RWPE1 (cell line): ENCODE data around the gene RBM47.

Experiments
- CTCF ChIA-PET: fragments of 350-600 bp; sonication (Branson Sonifier 250); formaldehyde crosslinking; extraction: SDS; loops from one replicate; lab custom pipeline; 2021; lab: Yijun Ruan, JAX
- POLR2A ChIA-PET: fragments of 400-600 bp; formaldehyde crosslinking; extraction: SDS; loops from one replicate; lab custom pipeline; 2020; ENCODE audit warnings: antibody characterized with exemption; ENCODE audit not compliant: low non-redundant PET; lab: Yijun Ruan, JAX
- DNase-seq: peaks from one replicate; pipeline ENCODE4 v3.0.0; 2012; ENCODE audit warnings: low spot score
- H3K27ac ChIP-seq: fragments of 450-650 bp; 2 replicates; pipeline ENCODE4 v1.5.1; 2017
- TF ChIP-seq, protein P1 (sequence below): fragments of 450-650 bp; conservative IDR thresholded peaks from 2 replicates; pipeline ENCODE4 v1.5.1; 2017; ENCODE audit warnings: low read depth, mild to moderate bottlenecking

RBM47 gene

DNA sequence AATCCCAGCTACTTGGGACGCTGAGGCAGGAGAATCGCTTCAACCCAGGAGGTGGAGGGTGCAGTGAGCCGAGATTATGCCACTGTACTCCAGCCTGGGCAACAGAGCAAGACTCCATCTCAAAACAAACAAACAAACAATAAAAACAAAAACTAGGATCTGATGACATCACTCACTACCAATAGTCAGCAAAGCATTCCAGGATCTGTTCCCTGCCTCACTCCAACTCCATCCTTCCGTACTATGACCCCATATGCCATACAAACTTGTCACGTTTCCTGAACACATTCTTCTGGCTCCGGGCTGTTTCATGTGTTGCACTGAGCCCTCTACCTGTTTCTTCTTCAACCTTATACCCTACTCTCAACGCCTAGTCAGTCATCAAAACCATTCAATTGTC is 47.3 kb downstream of the RBM47 start:
- TF ChIP-seq, protein P1, sequence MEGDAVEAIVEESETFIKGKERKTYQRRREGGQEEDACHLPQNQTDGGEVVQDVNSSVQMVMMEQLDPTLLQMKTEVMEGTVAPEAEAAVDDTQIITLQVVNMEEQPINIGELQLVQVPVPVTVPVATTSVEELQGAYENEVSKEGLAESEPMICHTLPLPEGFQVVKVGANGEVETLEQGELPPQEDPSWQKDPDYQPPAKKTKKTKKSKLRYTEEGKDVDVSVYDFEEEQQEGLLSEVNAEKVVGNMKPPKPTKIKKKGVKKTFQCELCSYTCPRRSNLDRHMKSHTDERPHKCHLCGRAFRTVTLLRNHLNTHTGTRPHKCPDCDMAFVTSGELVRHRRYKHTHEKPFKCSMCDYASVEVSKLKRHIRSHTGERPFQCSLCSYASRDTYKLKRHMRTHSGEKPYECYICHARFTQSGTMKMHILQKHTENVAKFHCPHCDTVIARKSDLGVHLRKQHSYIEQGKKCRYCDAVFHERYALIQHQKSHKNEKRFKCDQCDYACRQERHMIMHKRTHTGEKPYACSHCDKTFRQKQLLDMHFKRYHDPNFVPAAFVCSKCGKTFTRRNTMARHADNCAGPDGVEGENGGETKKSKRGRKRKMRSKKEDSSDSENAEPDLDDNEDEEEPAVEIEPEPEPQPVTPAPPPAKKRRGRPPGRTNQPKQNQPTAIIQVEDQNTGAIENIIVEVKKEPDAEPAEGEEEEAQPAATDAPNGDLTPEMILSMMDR, result no peak
- POLR2A ChIA-PET, result no interaction called here
- no peak for DNase-seq
- CTCF ChIA-PET, result no interaction called here
- H3K27ac ChIP-seq, result no peak overlapping the region

DNA sequence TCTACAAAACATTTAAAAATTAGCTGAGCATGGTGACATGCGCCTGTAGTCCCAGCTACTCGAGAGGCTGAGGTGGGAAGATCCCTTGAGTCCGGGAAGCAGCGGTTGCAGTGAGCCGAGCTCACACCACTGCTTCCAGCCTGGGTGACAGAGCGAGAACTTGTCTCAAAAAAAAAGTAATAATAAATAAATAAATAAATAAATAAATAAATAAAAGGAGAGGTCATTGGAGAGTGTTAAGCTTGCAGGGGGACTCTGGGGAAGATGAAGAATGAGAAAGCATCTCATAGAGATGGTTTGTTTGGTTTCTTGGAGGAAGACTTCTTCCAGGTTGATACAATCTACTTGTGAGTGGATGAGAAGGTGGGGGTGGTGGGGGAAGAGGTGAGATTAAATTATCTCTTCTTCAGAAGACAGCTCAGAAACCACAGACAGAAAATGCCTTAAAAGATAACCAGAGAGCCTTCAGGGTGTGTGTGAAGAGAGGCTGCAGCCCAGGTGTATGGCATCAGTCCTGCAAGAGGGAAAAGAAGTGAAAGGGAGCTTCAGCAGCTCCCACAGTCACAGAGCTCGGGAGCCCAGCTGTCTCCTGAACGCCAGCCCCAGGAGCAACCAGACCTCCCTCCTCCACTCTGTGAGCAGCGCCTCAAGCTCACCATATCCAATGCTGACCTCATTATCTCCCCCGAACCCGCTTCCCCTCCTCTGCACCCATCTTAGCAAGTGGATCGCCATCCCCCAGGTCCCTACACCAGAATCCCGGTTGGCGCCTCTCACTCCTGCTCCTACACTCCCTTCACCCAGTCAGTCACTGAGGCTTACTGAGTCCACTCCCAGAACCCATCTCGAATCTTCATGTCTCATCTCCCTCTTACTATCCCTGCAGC is 48.2 kb downstream of the RBM47 start:
- TF ChIP-seq, protein P1, result no peak
- no peak for DNase-seq
- ChIA-PET POLR2A (no interaction called here), CTCF (no interaction called here)
- no peak overlapping the region for H3K27ac ChIP-seq

DNA sequence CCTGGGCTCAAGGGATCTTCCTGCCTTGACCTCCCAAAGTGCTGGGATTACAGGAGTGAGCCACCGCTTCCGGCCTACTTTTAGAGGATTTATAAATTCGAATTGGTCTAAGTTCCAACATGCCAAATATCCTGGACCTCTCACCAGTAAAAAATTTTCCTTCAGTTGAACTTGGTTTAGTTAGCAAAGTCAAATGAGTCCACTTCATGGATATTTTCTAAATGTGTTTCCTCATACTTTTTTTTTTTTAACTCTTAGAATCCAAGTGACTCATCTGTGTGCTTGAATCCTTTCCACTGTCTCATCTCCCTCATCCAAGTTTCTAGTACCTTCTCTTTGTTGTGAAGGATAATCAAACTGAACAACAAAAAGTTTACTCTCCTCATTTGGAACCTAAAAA is 49.7 kb downstream of the RBM47 start:
- POLR2A ChIA-PET, result no interaction called here
- DNase-seq, result peak; percentile 49
- TF ChIP-seq, protein P1, result no peak
- H3K27ac ChIP-seq, result peak overlapping the region; percentile 62
- CTCF ChIA-PET, result no interaction called here

DNA sequence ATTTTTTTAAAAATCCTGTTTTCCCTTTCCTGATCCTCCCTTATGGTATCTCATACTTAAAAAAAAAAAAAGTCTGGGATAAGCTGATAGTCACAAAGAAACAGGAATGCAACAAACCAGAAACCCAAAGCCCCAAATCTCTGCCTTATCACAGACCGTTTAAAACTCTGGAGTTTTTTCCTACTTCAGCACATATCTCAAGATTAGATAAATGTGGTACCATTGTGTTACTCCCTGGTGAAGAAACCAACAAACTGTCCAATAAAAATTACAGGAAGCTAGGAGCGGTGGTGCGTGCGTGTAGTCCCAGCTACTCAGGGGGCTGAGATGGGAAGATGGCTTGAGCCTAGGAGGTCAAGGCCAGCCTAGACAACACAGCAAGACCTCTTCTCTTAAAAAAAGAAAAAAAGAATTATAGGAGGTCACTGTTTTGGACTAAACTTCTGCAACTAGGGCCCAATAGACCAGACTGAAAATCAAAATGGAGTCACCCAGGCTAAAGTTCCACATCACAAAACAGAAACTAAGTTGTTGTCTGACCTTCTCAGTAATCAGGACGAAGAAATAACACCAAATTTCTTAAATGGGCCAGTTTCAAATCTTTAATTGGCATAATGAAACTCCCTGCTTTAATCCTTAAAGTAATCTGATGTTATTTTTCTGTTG is 51.9 kb downstream of the RBM47 start:
- POLR2A ChIA-PET, result interaction anchor here (0.6 to 0.7 kb wide), 4 partner anchors 16 to 636 kb away, joined by 3 to 4 read pairs (median 3); partner anchors contain the start of genes APBB2 and N4BP2

DNA sequence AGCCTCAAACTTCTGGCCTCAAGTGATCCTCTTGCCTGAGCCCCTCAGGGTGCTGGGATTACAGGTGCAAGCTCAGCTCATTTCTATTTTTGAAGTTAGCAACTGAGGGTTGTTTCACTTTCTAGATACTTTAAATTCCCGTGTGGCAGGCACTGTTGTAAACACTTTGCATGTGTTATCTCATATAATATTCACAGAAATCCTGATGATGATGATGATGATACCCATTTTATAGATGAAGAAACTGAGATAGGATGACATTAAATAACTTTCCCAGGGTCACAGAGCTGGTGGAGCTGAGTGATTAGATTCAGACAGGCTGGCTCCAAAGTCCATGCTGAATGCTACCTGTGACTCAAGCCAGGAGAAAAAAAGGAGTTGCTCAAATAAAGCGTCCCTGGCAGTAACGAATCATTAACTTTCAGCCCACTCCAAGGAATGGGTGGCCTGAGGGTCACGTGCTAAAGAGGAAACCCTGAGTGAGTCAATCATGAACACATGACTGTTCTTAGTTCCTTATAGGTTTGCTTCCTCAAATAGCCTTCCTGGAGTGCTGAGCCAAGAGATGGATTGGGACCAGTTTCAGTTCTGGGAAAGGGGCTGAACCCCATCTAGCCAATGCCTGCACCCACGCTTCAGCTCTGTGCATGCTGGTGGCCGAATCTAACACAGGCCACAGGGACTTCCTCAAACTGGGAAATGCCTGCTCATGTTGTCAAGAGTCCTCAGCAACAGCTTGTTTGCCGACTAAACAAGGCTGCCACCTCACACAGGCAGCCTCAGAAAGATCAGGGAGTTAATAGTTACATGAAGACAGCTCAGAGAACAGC is 52.8 kb downstream of the RBM47 start:
- peak; percentile 75 for DNase-seq
- POLR2A ChIA-PET, result interaction anchor here (0.6 to 0.7 kb wide), 3 partner anchors 520 to 637 kb away, joined by 3 read pairs; partner anchors contain the start of genes APBB2 and N4BP2
- CTCF ChIA-PET, result interaction anchor here (0.6 to 0.7 kb wide), 2 partner anchors 54 to 260 kb away, joined by 3 read pairs; no protein-coding TSS in a partner anchor
- peak overlapping the region; percentile 71 for H3K27ac ChIP-seq
- TF ChIP-seq, protein P1, result no peak

More for the DNA sequence above, 51.9 kb downstream of the RBM47 start:
- DNase-seq, result no peak
- CTCF ChIA-PET, result interaction anchor here (0.7 kb wide), 1 partner anchor 53 kb away, joined by 3 read pairs; no protein-coding TSS in a partner anchor
- TF ChIP-seq, protein P1, result no peak
- no peak overlapping the region; the same call in 1 of the 2 replicates for H3K27ac ChIP-seq
